Measurements from ENCODE around the gene ASIC2.

The ASIC2 gene

GRCh38 chr17:33144837-33145236, 148.3 kb downstream of the ASIC2 start:
- no peak overlapping the region for H3K4me3 ChIP-seq (ENCODE audit: low read depth, low read length)
- DNase-seq (ENCODE audit: low read depth) = no peak
- TF ChIP-seq, protein P1, sequence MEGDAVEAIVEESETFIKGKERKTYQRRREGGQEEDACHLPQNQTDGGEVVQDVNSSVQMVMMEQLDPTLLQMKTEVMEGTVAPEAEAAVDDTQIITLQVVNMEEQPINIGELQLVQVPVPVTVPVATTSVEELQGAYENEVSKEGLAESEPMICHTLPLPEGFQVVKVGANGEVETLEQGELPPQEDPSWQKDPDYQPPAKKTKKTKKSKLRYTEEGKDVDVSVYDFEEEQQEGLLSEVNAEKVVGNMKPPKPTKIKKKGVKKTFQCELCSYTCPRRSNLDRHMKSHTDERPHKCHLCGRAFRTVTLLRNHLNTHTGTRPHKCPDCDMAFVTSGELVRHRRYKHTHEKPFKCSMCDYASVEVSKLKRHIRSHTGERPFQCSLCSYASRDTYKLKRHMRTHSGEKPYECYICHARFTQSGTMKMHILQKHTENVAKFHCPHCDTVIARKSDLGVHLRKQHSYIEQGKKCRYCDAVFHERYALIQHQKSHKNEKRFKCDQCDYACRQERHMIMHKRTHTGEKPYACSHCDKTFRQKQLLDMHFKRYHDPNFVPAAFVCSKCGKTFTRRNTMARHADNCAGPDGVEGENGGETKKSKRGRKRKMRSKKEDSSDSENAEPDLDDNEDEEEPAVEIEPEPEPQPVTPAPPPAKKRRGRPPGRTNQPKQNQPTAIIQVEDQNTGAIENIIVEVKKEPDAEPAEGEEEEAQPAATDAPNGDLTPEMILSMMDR (IDR thresholded peaks at IDR 0.05; ENCODE audit: insufficient read depth, low read depth, low read length, missing control alignments) = no peak

GRCh38 chr17:33142705-33143299, 150.3 kb downstream of the ASIC2 start:
- TF ChIP-seq, protein P1 (IDR thresholded peaks at IDR 0.05; ENCODE audit: insufficient read depth, low read depth, low read length, missing control alignments) = no peak
- peak; percentile 29 for DNase-seq (ENCODE audit: low read depth)
- no peak overlapping the region for H3K4me3 ChIP-seq (ENCODE audit: low read depth, low read length)

GRCh38 chr17:33140413-33141099, 152.5 kb downstream of the ASIC2 start:
- DNase-seq (ENCODE audit: low read depth) = no peak
- TF ChIP-seq, protein P1 (IDR thresholded peaks at IDR 0.05; ENCODE audit: insufficient read depth, low read depth, low read length, missing control alignments) = no peak
- no peak overlapping the region for H3K4me3 ChIP-seq (ENCODE audit: low read depth, low read length)

GRCh38 chr17:33138627-33139026, 154.5 kb downstream of the ASIC2 start:
- DNase-seq (ENCODE audit: low read depth) = no peak
- TF ChIP-seq, protein P1 (IDR thresholded peaks at IDR 0.05; ENCODE audit: insufficient read depth, low read depth, low read length, missing control alignments) = no peak
- no peak overlapping the region for H3K4me3 ChIP-seq (ENCODE audit: low read depth, low read length)

- TF ChIP-seq, protein P1 (IDR thresholded peaks at IDR 0.05; ENCODE audit: insufficient read depth, low read depth, low read length, missing control alignments) = no peak
- H3K4me3 ChIP-seq (ENCODE audit: low read depth, low read length) = no peak overlapping the region
- no peak for DNase-seq (ENCODE audit: low read depth)
Measured at GRCh38 chr17:33137426-33137825, 155.7 kb downstream of the ASIC2 start.

DNA sequence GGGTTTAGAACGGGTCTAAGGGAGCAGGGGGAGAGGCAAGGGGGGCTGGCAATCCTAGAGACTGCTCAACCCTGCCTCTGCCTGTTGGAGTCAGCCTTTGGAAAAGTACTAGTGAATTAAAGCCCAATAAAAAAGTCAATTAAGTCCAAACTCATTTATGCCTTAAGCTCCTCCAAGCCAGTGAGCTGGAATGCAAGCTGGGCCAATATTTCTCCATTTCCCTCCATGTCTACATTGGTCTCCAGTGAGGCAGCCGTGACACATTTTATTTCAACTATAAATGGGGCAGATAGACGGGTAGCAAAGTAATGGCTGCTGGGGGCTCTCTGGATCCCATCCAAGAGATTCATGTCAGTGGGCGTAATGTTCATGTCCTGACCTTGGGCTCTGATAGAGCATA, 157.4 kb downstream of the ASIC2 start:
- no peak for DNase-seq (ENCODE audit: low read depth)
- H3K4me3 ChIP-seq (ENCODE audit: low read depth, low read length) = no peak overlapping the region
- TF ChIP-seq, protein P1 (IDR thresholded peaks at IDR 0.05; ENCODE audit: insufficient read depth, low read depth, low read length, missing control alignments) = no peak
